ENCODE measurements around the gene IL1R1.

Gene IL1R1

DNA sequence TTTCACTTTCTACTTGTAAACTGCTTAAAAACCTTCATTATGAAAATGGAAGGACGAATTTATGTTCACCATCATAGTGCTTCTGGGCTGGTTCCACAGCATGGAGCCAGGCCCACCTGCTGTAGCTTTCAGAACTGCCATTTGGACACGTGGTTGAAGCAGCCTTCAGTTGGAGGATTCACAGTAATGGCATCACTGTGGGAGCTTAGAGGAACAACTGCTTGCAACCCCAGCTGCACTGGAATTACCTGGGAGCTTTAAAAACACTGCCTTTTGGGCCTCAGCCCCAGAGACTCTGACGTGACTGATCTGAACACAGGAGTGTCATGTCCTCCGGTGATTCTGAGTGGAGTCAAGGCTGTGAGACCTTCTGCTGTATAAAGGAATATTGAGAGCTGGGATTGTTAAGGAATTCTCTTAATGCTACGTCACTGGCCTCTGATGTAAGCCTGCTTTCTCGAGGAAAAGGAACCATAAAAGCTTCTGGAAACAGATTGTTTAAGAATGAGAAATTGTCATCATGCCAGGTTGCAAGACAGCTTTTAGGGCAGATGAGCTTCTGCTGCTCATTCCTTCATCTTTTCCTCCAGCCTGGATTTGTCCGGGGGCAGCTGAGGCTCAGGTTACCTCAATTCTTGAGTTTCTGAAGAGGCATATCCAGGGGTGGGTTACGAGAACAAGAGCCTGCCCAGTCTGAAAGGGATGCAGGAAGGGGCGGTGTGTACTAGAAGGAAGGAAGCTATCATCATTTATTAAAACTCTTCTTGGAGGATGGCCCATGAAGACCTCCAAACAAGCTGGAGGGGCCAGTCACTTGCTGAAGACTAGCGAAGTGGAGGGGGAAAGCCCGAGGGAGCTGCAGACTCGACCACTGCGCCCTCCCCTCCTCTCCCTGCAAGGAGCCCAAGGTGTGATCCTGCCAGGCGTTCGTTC lies 1.3 kb upstream of the IL1R1 start:
- no peak for DNase-seq

GRCh38 chr2:102142829-102143449 lies 393 bp downstream of the IL1R1 start:
- peak; percentile 15 for DNase-seq

GRCh38 chr2:102143450-102143985 lies 972 bp downstream of the IL1R1 start:
- no peak for DNase-seq

DNA sequence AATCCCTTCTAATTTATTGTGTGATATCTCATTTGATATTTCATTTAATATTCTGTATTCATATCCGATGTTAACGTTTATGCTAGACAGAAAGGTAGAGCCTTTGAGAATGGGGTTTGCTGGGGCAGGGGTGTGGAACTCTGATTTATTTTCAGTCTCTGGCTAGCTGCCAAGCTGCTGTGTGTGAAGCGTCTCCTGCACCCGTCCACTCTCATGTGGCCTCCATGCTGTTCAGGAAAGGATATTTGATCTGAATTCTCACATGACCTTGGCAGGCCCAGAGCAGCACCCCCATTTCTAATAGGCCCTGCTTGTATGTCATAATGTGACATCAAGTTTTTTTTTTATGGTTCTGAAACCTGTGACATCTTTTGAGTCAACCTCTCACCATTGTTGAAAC lies 1.6 kb downstream of the IL1R1 start:
- DNase-seq = no peak

DNA sequence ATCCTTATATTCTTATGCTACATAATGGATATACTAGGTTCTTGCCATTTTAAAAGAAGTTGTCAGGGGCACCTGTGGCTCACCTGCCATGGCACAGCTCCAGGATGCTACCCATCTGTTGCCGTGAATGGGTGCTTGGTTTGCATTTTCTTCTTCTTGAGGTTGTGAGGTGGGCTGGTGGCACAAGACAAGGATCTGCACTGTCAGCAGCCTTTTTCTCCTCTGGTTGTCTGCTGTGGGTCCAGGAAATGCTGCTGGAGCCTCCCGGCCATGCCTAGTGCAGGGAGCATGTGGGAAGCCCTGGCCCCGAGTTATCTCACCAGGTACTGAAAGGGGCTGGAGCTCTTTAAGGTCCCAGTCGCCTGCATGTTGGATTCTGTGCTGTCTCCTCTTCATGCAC lies 2.6 kb downstream of the IL1R1 start:
- no peak for DNase-seq

DNA sequence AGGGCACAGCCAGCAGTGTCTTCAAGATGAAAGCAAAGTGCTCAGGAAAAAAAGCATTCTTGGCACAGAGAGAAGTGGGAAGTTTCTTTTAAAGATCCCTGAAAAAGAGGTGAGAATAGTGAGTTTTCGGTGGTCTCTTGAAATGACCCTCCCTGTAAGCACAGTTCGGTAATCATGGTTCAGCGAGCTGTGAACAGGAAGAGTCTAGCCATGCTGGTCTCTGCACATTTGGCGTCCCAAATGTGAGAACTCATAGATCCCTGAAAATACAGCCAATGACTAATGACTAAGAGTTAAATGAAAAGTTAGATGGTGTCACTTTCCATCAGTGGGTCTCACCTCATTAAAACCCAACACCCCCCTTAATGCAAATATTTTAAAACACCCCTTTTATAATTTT lies 3.4 kb downstream of the IL1R1 start:
- no peak for DNase-seq

DNA sequence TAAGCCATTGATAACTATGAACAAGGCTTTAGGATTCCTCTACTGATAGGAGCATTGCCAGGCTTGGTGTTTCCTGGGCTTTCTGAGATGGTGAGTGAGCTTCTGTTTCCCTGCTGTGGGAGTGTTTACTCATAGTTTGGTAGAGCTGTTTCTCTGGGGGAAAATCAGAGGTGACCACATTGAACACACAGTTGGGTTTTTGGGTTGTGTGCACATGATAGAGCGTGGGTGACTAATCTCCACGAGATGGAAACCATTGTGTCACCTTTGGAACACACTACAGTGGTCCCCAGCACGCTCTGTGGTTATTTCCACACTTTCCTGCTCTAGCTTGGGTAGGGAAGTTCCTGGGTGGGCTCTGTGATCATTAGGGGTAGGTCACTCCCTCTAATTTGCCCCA lies 5.4 kb downstream of the IL1R1 start:
- DNase-seq = peak; percentile 60

DNA sequence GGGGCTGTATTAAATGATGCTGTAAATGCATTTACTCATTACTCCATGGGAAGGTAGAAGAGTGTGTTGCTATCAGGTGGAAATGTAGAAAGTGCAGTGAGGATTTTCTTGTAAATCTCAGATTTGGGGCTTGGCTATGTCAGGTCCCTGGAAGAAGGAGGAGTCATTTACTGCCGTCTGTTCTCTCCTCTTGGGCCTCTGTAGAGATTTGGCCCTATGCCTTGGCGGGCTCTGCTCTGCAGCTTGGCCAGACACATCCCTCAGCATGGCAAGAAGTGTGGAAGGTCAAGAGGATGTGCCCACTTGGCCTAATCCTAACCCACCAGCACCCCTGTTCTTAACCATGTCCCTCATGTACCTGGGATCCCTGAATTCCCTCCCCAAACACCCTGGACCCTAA lies 6.7 kb downstream of the IL1R1 start:
- DNase-seq = no peak

- DNase-seq = no peak
These were observed 7.3 kb downstream of the IL1R1 start for GRCh38 chr2:102149644-102150455.

DNA sequence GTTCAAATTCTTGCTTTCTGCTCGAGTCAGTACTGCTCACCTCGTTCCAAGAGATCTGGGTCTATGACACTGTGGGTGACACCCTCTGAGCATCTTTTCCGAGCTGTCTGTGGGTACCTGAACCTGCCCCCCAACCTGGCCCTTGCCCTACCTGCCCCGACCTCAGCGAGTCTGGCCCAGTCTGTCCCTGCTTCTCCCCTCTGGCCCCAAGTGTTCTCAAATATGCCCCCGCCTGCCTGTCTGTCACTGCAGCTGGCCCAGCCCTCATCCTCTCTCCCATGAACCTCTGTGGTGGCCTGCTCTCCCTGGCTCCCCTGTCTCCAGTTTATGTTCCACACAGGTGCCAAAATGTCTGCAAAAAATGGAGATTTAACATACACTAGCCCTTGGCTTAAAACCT lies 11.8 kb downstream of the IL1R1 start:
- DNase-seq = no peak

DNA sequence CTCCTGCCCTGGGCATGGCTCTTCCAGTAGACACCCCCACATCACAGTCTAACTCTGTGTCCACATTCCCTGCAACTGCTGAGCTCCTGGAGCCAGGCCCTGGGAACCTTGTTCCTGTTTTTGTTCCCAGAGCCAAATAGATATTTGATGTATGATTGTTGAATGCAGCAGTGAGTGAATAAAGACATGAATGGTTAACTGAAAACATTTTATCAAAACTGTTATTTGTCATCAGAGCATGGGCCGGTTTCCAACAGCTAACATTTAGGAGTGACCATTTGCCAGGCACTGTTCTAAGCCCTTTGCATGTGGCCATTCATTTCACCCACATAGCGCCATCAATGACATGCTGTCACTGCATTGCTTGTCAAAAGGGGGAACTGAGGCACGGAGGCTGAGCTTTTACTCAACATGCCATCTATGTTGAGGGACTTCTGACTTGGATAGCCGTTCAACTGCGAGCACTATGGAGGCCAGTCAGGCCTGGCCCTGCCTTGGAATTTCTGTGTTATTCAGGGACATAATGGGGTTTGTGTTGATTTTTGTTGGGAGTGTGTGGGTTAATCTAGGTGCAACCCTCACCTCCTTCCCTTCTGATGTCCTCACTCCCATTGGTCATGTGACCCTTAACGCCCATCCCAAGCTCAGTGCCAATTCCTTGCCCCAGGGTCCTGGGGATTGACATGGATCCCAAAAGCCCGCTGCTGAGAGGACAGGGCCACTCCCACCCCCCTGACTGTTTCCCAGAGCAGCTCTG lies 12.6 kb downstream of the IL1R1 start:
- DNase-seq = no peak

DNA sequence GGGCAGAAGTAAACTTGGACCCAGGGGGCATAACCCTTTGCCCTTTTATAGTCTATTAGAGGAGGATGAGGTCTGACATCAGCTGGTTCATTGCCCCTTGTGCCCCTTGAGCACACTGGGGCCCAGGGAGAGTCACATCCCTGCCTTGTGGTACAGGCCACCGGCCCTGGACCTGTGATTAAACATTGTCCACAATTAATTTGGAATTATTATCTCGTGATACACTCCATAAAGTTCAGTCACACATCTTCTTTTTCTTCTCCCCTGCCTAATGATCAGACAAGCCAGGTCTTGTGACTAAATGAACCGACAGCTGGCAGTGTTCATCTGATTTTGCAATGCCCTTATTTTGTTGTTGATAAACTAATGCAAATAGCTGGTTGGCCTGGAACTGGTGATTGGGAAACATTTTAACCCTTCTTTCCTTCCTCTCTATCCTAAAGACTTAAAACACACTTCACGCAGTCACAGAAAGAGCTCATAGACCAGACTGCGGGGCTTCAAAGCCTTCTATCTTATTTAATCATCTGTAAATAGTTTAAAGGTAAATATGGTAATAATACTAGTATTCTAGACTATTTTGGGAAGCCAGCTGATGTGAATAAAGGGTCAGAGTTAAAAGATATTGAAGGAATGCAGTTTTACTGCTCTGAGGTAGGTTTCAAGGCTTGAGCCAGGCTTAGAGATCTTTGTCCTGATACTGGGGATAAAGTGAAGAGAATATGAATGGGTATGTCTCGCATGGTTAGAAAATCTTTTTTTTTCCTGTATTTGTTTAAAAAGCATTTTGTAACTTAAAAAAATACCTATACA lies 13.4 kb downstream of the IL1R1 start:
- DNase-seq = no peak

DNA sequence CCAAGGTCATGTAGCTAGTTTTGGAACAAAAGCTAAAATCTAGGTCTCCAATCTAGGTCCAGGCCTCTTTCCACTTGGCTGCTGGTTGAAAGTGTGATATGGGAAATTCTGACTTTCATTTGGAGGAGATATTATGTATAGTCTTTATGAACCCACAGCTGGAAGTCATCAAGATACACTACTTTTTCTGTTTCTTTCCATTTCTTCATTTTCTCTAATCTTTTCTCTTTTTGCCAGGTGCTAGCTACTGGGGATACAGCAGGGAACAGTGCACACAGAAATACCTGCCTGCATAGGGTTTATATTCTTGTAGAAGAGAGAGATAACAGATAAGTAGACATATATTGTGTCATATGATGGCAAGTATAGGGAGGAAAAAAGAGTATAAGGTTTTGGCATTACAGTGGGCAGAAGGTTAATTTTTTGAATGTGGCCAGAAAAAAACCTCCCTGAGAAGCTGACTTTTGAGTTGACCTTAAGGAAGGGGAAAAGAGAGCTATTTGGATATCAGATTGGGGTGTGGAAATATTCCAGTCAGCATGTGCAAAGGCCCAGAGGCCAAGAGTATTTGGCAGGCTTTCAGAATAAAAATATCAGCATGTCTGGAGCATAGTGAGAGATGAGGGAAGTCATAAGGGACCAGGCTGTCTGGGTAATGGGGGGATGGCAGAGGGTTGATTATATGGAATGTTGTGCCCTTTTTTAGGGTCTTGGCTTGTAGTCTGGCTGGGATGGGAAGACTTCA lies 15.6 kb downstream of the IL1R1 start:
- no peak for DNase-seq

DNA sequence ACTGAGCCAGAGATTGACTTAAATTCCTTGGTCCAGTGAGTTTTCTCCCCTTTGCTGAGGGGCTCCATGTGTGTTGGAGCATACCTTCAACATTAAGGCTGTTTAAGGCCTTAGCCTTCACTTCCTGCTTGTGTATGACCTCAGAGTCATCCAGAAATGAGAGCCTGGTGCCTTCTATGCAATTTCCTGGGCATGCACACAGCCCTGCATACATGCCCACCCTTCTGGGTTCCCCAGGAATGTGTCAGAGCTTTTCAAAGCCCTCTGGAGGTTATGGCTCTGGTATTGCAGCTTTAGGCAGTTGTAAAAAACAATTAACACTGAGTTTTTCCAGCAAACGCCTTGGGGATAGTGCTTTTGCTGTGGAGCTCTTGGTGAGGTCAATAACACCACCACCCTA lies 16.7 kb downstream of the IL1R1 start:
- no peak for DNase-seq

- no peak for DNase-seq
These were observed 23.8 kb downstream of the IL1R1 start for GRCh38 chr2:102166189-102166845.

DNA sequence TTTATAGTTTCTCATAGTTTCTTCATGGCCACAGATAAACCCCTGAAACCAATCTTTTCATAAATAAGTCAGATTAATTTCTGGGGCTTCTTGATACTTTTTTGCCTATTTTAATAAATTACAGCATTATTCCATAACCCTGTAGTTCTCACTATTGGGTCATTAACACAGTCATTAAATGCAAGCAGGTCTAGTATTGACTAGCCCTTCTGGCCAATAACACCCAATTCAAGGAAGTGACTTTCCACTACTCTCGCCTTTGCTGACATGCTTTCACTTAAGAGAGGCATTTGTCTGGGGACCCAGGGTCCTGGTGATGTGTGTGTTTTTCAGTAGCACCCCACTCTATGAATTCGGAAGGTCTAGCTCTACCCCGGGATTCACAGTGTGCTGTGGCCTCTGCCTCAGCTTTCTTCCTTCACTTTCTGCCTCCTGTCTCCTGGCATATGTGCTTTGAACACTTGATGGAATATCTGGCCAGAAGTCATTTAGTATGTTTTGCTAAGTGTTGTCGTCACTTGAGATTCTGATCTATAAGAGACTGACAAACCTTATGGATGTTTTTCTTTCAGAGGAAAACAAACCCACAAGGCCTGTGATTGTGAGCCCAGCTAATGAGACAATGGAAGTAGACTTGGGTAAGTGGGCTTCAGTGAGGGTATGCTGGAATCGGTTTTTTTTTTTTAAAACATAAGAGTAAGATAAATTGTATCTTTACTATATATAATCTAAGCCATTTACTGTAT lies 25.7 kb downstream of the IL1R1 start:
- no peak for DNase-seq

DNA sequence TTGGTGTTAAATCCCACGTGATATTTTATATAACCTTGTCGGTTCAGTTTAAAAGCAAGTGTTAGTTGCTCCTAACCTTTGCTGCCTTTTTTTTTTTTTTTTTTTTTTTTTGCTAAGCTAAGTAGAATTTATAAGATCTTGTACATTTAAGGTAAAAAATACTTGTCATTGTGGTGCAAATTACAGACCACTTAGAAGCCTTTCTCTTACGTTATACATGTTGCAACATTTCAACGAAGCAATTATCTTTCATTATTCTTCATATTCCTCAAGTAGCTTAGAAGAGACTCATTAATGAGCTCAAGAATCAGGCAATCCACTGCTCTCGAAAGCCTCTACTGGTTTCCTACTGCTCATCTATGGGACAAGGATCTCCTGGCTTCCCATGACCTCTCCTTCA lies 29.4 kb downstream of the IL1R1 start:
- DNase-seq = no peak

DNA sequence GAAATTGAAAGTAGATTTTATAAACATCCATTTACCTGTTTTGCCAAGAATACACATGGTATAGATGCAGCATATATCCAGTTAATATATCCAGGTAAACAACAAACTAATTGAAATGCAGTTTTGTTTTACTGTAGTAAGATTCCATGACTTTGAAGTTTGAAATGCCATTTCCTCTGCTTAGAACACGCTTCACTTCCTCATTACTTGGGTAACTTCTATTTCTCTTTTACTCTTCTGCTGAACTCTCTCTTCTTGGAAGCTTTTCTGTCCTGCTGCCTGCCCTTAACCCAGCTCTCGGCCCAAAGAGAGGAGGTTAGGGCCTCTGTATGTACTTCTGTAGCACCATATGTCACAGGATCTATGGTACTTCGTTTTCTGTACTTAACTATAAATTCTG lies 30.2 kb downstream of the IL1R1 start:
- DNase-seq = no peak

DNA sequence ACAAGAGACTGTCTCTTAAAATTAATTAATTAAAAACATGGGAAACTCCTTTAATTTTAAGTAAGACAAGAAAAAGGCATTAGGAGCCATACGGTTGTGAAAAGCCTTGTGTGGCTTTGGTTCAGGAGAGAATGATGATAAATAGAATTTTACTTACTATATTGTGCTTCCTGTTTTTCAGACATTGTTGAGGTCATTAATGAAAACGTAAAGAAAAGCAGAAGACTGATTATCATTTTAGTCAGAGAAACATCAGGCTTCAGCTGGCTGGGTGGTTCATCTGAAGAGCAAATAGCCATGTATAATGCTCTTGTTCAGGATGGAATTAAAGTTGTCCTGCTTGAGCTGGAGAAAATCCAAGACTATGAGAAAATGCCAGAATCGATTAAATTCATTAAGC lies 33.6 kb downstream of the IL1R1 start:
- DNase-seq = no peak

All from activated CD4-positive, alpha-beta T cell treated with anti-CD3 and anti-CD28 coated beads, Interleukin-2, Interleukin-6, amounts not matched to agents 100 ng/mL and 50 ng/mL, durations not matched to agents 16 hours and 8 hours (primary cell).